Trophoblast cell (in vitro differentiated cells and primary cell): ENCODE measurements around the gene TMEM69.
"Not testable (repeated sequence)": the region's sequence is repeated elsewhere in the genome, so short reads cannot be mapped to it uniquely, and the experiment has no call there.

Experiments
- DNase-seq, 2 donors: peaks; one replicate each; pipeline ENCODE4 v3.0.0-alpha.2; 2016
- H2AFZ ChIP-seq: 2 replicates; pipeline ENCODE4 v1.6.1; 2013; ENCODE audit warnings: low read length, moderate library complexity, mild to moderate bottlenecking; ENCODE audit not compliant: insufficient read depth, poor library complexity
- H2AK5ac ChIP-seq: 2 replicates; pipeline ENCODE4 v1.6.1; 2013; ENCODE audit warnings: mild to moderate bottlenecking, low read length
- H2BK120ac ChIP-seq: 2 replicates; pipeline ENCODE4 v1.6.1; 2013; ENCODE audit warnings: low read length, mild to moderate bottlenecking, moderate library complexity; ENCODE audit not compliant: insufficient read depth, poor library complexity
- H2BK12ac ChIP-seq: 2 replicates; pipeline ENCODE4 v1.6.1; 2013; ENCODE audit warnings: mild to moderate bottlenecking, low read length, moderate library complexity
- H2BK5ac ChIP-seq: 2 replicates; pipeline ENCODE4 v1.6.1; 2013; ENCODE audit warnings: low read length, low read depth, moderate library complexity, mild to moderate bottlenecking; ENCODE audit not compliant: poor library complexity
- H3K14ac ChIP-seq: 2 replicates; pipeline ENCODE4 v1.6.1; 2013; ENCODE audit warnings: mild to moderate bottlenecking, low read length
- H3K18ac ChIP-seq: 2 replicates; pipeline ENCODE4 v1.6.1; 2013; ENCODE audit warnings: mild to moderate bottlenecking, low read length
- H3K23ac ChIP-seq: 2 replicates; pipeline ENCODE4 v1.6.1; 2013; ENCODE audit warnings: low read length
- H3K27ac ChIP-seq: 2 replicates; pipeline ENCODE4 v1.5.1; 2013; ENCODE audit warnings: low read depth, mild to moderate bottlenecking, inconsistent platforms, low read length, moderate library complexity
- H3K27me3 ChIP-seq: 2 replicates; pipeline ENCODE4 v1.6.1; 2013; ENCODE audit warnings: inconsistent platforms, mild to moderate bottlenecking, low read length, moderate library complexity; ENCODE audit not compliant: insufficient read depth
- H3K36me3 ChIP-seq, 2 experiments: 1 replicate in 1 of 2; 2 replicates in 1 of 2; pipeline ENCODE4 v1.6.1; 2013; ENCODE audit warnings: low read length in 2 of 2, mild to moderate bottlenecking in 2 of 2, moderate library complexity in 1 of 2; ENCODE audit not compliant: insufficient read depth in 2 of 2, control insufficient read depth in 1 of 2
- H3K4ac ChIP-seq: 2 replicates; pipeline ENCODE4 v1.6.1; 2013; ENCODE audit warnings: low read depth, mild to moderate bottlenecking, low read length, moderate library complexity
- H3K4me1 ChIP-seq, 2 experiments: 1 replicate in 1 of 2; 2 replicates in 1 of 2; pipeline ENCODE4 v1.6.1; 2013; ENCODE audit warnings: low read length in 2 of 2, mild to moderate bottlenecking in 2 of 2, moderate library complexity in 1 of 2; ENCODE audit not compliant: insufficient read depth in 2 of 2, control insufficient read depth in 1 of 2
- H3K4me2 ChIP-seq: 2 replicates; pipeline ENCODE4 v1.6.1; 2013; ENCODE audit warnings: inconsistent platforms, mild to moderate bottlenecking, low read length, moderate library complexity
- H3K4me3 ChIP-seq: 2 replicates; pipeline ENCODE4 v1.5.1; 2013; ENCODE audit warnings: mild to moderate bottlenecking, low read depth, low read length, inconsistent platforms
- H3K79me1 ChIP-seq: one replicate; pipeline ENCODE4 v1.6.1; 2013; ENCODE audit warnings: low read length
- H3K79me2 ChIP-seq: 2 replicates; pipeline ENCODE4 v1.6.1; 2013; ENCODE audit warnings: low read length, mild to moderate bottlenecking; ENCODE audit not compliant: control insufficient read depth, insufficient read depth, poor library complexity
- H3K9ac ChIP-seq: 2 replicates; pipeline ENCODE4 v1.6.1; 2013; ENCODE audit warnings: mild to moderate bottlenecking, low read length
- H3K9me3 ChIP-seq: 2 replicates; pipeline ENCODE4 v1.6.1; 2013; ENCODE audit warnings: low read depth, mild to moderate bottlenecking, control low read depth, inconsistent platforms, low read length; ENCODE audit not compliant: insufficient read depth
- H4K12ac ChIP-seq: 2 replicates; pipeline ENCODE4 v1.6.1; 2013; ENCODE audit warnings: low read depth, mild to moderate bottlenecking, low read length, moderate library complexity
- H4K8ac ChIP-seq: 2 replicates; pipeline ENCODE4 v1.6.1; 2013; ENCODE audit warnings: low read depth, mild to moderate bottlenecking, low read length, moderate library complexity
- H4K91ac ChIP-seq: one replicate; pipeline ENCODE4 v1.6.1; 2013; ENCODE audit warnings: low read depth, mild to moderate bottlenecking, low read length, moderate library complexity
- WGBS: extraction: QIAGEN DNeasy Blood & Tissue Kit; methylation state at CpG from one replicate; pipeline ENCODE4 v1.1.7; 2013; ENCODE audit warnings: missing lambda C conversion rate; ENCODE audit not compliant: insufficient read length, insufficient coverage; ENCODE audit errors: extremely low coverage; 5-methylcytosine and 5-hydroxymethylcytosine counted together

Gene TMEM69

GRCh38 chr1:45722809-45723208 is 34.8 kb downstream of the TMEM69 start:
- no peak overlapping the region for H3K4me2 ChIP-seq
- WGBS: no CpG with 5 or more reads among the region's 3 CpGs
- no peak overlapping the region for H4K12ac ChIP-seq
- no peak overlapping the region for H3K4me3 ChIP-seq
- H4K8ac ChIP-seq: no peak overlapping the region
- no peaks in the 10 kb centered on the region for H3K79me2 ChIP-seq
- H3K79me1 ChIP-seq: no peaks in the 10 kb centered on the region
- no peak overlapping the region for H2BK5ac ChIP-seq
- H4K91ac ChIP-seq: no peak overlapping the region
- no peak overlapping the region for H3K27ac ChIP-seq
- no peak overlapping the region for H2AK5ac ChIP-seq
- H2AFZ ChIP-seq: no peak overlapping the region
- H3K27me3 ChIP-seq: no peaks in the 10 kb centered on the region
- no peak overlapping the region for H3K9ac ChIP-seq
- no peaks in the 10 kb centered on the region for H3K4me1 ChIP-seq
- H2BK12ac ChIP-seq: no peak overlapping the region
- H2BK120ac ChIP-seq: no peak overlapping the region
- H3K9me3 ChIP-seq: no peaks in the 10 kb centered on the region
- no peak overlapping the region for H3K23ac ChIP-seq
- peaks cover 0 to 6% of the 10 kb centered on the region in 2 experiments for H3K36me3 ChIP-seq
- no peak overlapping the region for H3K18ac ChIP-seq
- peak in 1 of 2 donors; percentile 58 for DNase-seq
- H3K14ac ChIP-seq: no peak overlapping the region
- no peak overlapping the region for H3K4ac ChIP-seq

GRCh38 chr1:45723248-45723930 is 35.4 kb downstream of the TMEM69 start:
- Histone ChIP-seq H3K18ac (no peak overlapping the region), H3K4me2 (no peak overlapping the region), H3K27me3 (no peaks in the 10 kb centered on the region), H3K79me1 (no peaks in the 10 kb centered on the region), H3K4me3 (no peak overlapping the region), H3K23ac (no peak overlapping the region), H2AFZ (no peak overlapping the region), H4K8ac (no peak overlapping the region), H2BK12ac (no peak overlapping the region), H4K91ac (no peak overlapping the region), H3K9ac (no peak overlapping the region), H3K27ac (no peak overlapping the region), H2BK5ac (no peak overlapping the region), H4K12ac (no peak overlapping the region), H3K14ac (no peak overlapping the region), H3K4ac (no peak overlapping the region), H3K36me3 (peaks cover 0 to 6% of the 10 kb centered on the region in 2 experiments), H3K9me3 (no peaks in the 10 kb centered on the region), H3K79me2 (no peaks in the 10 kb centered on the region), H3K4me1 (no peaks in the 10 kb centered on the region), H2BK120ac (no peak overlapping the region), H2AK5ac (no peak overlapping the region)
- DNase-seq: no peak

GRCh38 chr1:45726007-45726406 is 38.0 kb downstream of the TMEM69 start:
- H2AFZ ChIP-seq, H3K23ac ChIP-seq, H3K36me3 ChIP-seq, H3K27ac ChIP-seq, H4K12ac ChIP-seq, H3K9ac ChIP-seq, H4K8ac ChIP-seq, H3K18ac ChIP-seq, H2BK120ac ChIP-seq, H3K4me2 ChIP-seq, H4K91ac ChIP-seq, H3K9me3 ChIP-seq, H3K4me1 ChIP-seq, H2AK5ac ChIP-seq, H3K79me2 ChIP-seq, H3K27me3 ChIP-seq, H3K14ac ChIP-seq, H3K4me3 ChIP-seq, H3K4ac ChIP-seq, DNase-seq, H3K79me1 ChIP-seq, H2BK12ac ChIP-seq, H2BK5ac ChIP-seq: not testable (repeated sequence)
- WGBS: no CpG with 5 or more reads among the region's 9 CpGs

- Histone ChIP-seq H4K12ac (no peak overlapping the region), H3K14ac (no peak overlapping the region), H3K4me1 (peaks cover 8 to 9% of the 10 kb centered on the region in 2 experiments), H3K4me3 (no peak overlapping the region), H4K8ac (no peak overlapping the region), H3K9me3 (no peaks in the 10 kb centered on the region), H3K23ac (no peak overlapping the region), H3K27ac (no peak overlapping the region), H4K91ac (no peak overlapping the region), H3K4ac (no peak overlapping the region), H3K9ac (no peak overlapping the region), H3K4me2 (no peak overlapping the region), H3K79me2 (no peaks in the 10 kb centered on the region), H3K36me3 (peaks cover 0 to 6% of the 10 kb centered on the region in 2 experiments), H2BK120ac (no peak overlapping the region), H3K79me1 (no peaks in the 10 kb centered on the region), H2AK5ac (no peak overlapping the region), H2BK5ac (no peak overlapping the region), H3K27me3 (no peaks in the 10 kb centered on the region), H2BK12ac (no peak overlapping the region), H2AFZ (no peak overlapping the region), H3K18ac (no peak overlapping the region)
- WGBS: 100% methylated on average over 1 of the region's 3 CpGs
- peak; percentile 87 to 99 for DNase-seq
These were observed 42.2 kb downstream of the TMEM69 start for GRCh38 chr1:45730075-45730779.
